Rectal smooth muscle tissue (tissue), 1 donor: ENCODE results near the gene HBQ1.
"Not testable (repeated sequence)": the region's sequence is repeated elsewhere in the genome, so short reads cannot be mapped to it uniquely, and the experiment has no call there.

Source experiments
- H3K27ac ChIP-seq: one replicate; pipeline ENCODE4 v1.7.0; 2013; ENCODE audit warnings: low read depth, low read length, inconsistent platforms
- H3K27me3 ChIP-seq: one replicate; pipeline ENCODE4 v1.7.0; 2013; ENCODE audit warnings: low read length; ENCODE audit not compliant: control insufficient read depth, insufficient read depth
- H3K36me3 ChIP-seq: one replicate; pipeline ENCODE4 v1.7.0; 2013; ENCODE audit warnings: low read length; ENCODE audit not compliant: control insufficient read depth, insufficient read depth
- H3K4me1 ChIP-seq: one replicate; pipeline ENCODE4 v1.7.0; 2013; ENCODE audit warnings: low read length; ENCODE audit not compliant: control insufficient read depth, insufficient read depth
- H3K4me3 ChIP-seq: one replicate; pipeline ENCODE4 v1.7.0; 2013; ENCODE audit warnings: low read length
- H3K9ac ChIP-seq: one replicate; pipeline ENCODE4 v1.7.0; 2013; ENCODE audit warnings: low read length

HBQ1 gene

DNA sequence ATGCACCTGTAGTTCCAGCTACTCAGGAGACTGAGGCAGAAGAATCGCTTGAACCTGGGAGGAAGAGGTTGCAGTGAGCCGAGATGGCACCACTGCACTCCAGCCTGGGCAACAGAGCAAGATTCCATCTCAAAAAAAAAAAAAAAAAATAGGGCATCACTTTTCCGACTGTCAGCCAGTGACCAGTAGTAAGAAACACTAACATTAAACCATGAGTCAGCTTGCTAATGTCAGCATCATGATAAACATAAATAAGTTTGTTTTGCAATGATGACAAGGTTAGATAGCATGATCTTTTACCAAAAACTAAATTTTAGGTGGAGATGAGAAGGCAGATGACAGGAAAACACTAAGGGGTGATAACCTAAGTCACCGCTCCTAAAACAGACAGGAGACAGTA lies 29.1 kb downstream of the HBQ1 start:
- not testable (repeated sequence) for H3K27me3 ChIP-seq, H3K9ac ChIP-seq, H3K27ac ChIP-seq, H3K4me3 ChIP-seq, H3K4me1 ChIP-seq
- peaks cover 45% of the 10 kb centered on the region for H3K36me3 ChIP-seq

- peaks cover 30% of the 10 kb centered on the region for H3K36me3 ChIP-seq
- not testable (repeated sequence) for H3K9ac ChIP-seq, H3K27me3 ChIP-seq, H3K4me3 ChIP-seq, H3K27ac ChIP-seq, H3K4me1 ChIP-seq
These were observed 31.4 kb downstream of the HBQ1 start for GRCh38 chr16:211631-212180.

DNA sequence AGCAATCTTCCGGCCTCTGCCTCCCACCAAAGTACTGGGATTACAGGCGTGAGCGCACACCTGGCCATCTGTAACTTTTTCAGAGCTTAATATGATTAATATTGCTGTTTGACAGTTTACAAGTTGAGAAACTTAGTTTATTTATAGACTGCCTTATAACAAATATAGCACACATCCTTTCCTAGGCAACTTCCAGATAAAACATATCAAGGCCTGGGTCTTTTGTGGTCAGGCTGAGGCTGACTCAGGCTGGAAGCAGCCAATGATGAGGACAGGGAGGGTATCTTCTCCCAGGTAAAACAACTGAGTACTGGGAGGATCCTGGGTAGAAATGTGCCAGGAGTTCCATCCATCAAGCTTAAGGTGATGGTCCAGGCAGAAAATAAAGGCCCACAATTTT lies 32.7 kb downstream of the HBQ1 start:
- H3K36me3 ChIP-seq = peaks cover 22% of the 10 kb centered on the region

GRCh38 chr16:220021-220420 lies 39.8 kb downstream of the HBQ1 start:
- Histone ChIP-seq H3K27ac (no peak overlapping the region), H3K4me3 (no peak overlapping the region), H3K4me1 (no peaks in the 10 kb centered on the region), H3K36me3 (peaks cover 15% of the 10 kb centered on the region), H3K9ac (no peak overlapping the region), H3K27me3 (no peaks in the 10 kb centered on the region)

More for the DNA sequence above, 32.7 kb downstream of the HBQ1 start:
- Histone ChIP-seq H3K4me1 (no peaks in the 10 kb centered on the region), H3K4me3 (no peak overlapping the region), H3K27me3 (no peaks in the 10 kb centered on the region), H3K9ac (no peak overlapping the region), H3K27ac (no peak overlapping the region)

DNA sequence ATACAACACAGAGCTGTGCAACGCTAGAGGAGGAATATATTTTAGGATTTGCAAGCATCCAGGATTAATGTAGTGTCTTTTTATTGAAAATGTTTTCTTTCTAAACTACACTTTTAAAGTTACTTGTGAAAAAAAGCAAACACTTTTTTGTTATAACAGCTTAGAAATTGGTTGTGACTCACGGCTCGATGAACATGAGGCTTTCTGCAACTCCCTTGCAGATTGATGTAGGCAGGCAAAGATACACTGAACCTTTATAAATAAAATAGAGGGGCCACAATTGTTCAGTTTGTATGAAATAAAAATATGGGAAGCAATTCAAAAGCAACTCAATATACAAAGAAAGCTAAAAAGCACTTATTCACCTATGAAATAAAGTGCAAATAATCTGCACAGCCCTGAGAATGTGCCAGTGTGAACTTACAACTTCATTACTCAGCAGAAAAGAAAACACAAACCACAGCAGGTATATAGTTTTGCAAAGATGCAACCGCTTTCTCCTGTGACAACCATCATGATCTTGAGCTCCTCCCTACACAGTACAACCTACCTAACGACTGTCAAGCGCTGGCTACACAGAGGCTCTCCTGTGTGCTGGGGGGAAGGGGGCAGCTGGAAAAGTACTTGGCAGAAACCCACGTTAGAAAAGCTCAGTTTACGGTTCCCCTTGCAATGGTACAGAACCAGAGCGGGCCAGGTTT lies 48.0 kb downstream of the HBQ1 start:
- Histone ChIP-seq H3K27me3 (no peaks in the 10 kb centered on the region), H3K4me3 (peak overlapping the region; percentile 89), H3K4me1 (peaks cover 8% of the 10 kb centered on the region), H3K27ac (peak overlapping the region; percentile 95), H3K36me3 (peaks cover 13% of the 10 kb centered on the region), H3K9ac (peak overlapping the region; percentile 92)

GRCh38 chr16:228852-229730 lies 48.8 kb downstream of the HBQ1 start, which contains the start of gene LUC7L:
LUC7L (minus strand) TSS chr16:229449; CDS start chr16:229339, 110 bp downstream.
- Histone ChIP-seq H3K9ac (peak within 1 kb of the TSS; percentile 92), H3K27ac (peak within 1 kb of the TSS; percentile 95), H3K4me3 (peak within 1 kb of the TSS; percentile 89), H3K36me3 (peaks cover 13% of the 10 kb centered on the region), H3K27me3 (no peaks in the 10 kb centered on the region), H3K4me1 (peaks cover 8% of the 10 kb centered on the region)

DNA sequence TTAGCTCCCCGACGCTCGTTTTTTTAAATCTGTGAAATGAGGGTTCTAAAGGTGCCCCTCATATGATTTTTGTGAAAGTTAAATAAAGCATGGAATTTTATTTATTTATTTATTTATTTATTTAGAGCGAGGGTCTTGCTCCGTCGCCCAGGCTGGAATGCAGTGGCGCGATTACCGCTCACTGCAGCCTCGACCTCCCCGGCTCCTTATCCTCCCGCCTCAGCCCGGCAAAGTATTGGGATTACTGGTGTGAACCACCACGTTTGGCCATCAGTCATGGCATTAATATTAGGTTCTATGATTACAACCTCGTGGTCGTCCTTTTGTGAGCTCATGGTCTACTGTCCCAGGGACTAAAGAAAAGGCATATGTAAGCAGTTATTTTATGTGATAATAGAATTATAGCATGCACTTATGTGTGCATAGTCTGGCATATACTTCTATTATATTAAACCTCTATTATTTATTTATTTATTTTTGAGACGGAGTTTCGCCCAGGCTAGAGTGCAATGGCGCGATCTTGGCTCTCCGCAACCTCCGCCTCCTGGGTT lies 49.5 kb downstream of the HBQ1 start:
- Histone ChIP-seq H3K4me3 (peak overlapping the region; percentile 89), H3K27ac (peak overlapping the region; percentile 95), H3K9ac (no peak overlapping the region), H3K36me3 (peaks cover 13% of the 10 kb centered on the region), H3K4me1 (peaks cover 8% of the 10 kb centered on the region), H3K27me3 (no peaks in the 10 kb centered on the region)

GRCh38 chr16:230351-230750 lies 50.1 kb downstream of the HBQ1 start:
- not testable (repeated sequence) for H3K4me1 ChIP-seq, H3K27ac ChIP-seq, H3K27me3 ChIP-seq, H3K4me3 ChIP-seq, H3K9ac ChIP-seq
- H3K36me3 ChIP-seq = peaks cover 13% of the 10 kb centered on the region
